Fibroblast of skin of right quadriceps (primary cell): ENCODE data around the gene PDCD6IP.

ENCODE experiments used
- DNase-seq: peaks from one replicate; pipeline ENCODE4 v3.0.0-alpha.2; 2013

PDCD6IP gene

DNA sequence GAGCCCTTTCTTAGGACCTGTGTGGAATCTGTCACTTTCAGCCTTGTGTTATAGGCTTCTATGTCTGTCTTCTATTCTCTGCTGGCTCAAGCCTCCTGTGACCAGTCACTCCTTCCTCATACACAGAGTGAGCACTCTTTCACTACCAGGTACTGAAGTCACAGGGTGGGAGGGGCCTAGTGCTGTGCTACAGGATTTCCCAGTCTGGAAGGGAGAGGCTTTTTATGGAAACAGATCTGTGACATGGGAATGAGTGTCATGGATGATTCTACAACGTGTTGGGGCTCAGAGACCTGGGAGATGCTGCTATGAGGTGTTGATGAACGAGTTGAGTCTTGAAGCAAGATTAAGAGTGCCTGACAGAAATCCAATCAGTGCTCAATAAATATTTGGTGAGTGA is 100.5 kb downstream of the PDCD6IP start:
- DNase-seq: no peak

DNA sequence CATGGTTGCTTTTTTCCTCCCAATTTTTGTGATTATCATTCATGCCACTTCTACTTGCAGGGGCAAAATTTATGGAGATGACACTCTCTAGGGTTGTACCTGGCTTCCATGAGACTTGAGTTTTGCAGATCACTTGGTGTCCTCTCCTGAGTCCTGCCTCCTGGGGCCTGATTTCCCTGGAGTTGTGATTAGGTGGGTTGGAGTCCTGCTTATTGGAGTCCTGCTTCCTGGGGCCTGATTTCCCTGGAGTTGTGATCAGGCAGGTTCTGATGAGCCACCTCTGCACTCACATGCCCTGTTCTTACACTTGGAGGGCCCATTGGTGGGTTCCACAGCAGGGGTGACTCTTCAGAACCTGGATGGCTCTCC is 102.0 kb downstream of the PDCD6IP start:
- DNase-seq: no peak

GRCh38 chr3:33900809-33901505 is 102.5 kb downstream of the PDCD6IP start:
- DNase-seq: peak; percentile 53

DNA sequence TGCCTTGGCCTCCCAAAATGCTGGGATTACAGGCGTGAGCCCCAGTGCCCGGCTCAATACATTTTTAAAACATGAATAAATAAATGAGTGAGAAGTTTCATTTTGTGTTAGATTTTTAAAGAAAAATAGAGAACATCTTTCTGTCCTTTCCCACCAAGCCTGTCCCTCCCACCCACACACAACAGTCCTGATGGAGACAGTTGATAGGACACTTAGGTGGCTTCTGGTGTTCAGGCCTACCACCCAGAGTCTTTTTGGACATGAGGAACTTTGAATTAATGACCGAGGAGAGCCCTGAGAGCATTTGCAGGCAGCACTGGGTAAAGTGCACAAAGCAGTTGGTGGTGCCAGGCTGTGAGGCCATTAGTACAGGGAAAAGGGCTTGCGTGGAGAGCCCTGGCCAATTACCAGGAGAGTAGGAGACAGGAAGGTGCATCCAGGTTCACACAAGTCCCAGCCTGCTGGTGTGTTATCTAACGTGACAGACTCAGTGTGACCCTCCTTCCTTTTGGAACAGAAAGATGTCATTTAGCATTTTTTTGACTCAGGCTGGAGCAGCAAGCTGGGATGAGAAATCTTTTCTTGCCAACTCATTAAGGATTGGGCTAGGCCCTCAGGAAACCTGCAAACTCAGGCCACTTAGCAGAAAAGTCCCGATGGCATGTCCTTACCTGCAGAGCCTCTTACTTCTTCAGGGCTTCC is 103.6 kb downstream of the PDCD6IP start:
- DNase-seq: no peak

GRCh38 chr3:33904730-33905129 is 106.3 kb downstream of the PDCD6IP start:
- DNase-seq: no peak

DNA sequence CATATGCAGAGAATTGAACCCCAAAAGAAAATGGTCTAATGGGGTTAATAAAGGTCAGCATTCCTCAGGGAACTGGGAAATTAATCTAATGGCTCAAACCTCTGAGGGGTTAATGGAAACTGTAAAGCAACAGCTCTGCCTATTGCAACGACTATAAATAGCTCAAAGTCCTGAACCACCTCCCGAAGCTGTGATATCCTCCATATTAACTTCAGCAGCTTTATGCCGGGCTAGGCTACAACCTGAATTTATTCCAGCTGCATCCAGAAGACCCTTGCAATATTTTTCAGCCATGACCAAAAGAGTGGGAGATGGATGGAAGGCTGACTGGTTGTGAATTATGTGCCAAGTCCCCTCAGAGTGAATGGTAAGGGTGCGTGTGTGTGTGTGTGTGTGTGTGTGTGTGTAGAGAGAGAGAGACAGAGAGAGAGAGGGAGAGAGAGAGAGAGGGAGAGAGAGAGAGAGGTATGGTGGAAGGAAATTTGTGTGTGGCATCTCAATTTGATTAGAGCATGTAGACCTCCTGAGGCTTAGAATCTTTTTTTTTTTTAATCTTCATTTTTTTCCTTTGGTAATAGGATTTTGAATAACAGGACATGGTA is 109.9 kb downstream of the PDCD6IP start:
- DNase-seq: no peak

DNA sequence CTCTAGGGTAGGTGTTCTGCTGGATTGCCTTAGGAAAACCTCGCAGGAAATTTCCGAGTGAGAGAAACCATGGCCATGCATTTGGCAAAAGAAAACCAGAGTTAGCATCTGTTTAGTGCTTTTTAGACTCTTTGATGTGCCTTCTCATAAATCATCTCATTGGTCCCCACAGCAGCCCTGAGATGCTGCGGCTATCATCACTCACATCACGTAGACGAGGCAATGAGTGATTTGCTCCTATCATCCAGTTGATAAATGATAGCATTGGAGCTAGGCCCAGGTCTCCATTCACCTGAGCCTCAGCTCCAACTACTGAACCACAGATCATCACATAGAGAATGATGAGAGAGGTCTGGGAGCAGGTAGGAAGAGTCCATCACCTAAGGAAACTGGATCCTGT is 111.1 kb downstream of the PDCD6IP start:
- DNase-seq: no peak

GRCh38 chr3:33910031-33910430 is 111.6 kb downstream of the PDCD6IP start:
- DNase-seq: no peak

DNA sequence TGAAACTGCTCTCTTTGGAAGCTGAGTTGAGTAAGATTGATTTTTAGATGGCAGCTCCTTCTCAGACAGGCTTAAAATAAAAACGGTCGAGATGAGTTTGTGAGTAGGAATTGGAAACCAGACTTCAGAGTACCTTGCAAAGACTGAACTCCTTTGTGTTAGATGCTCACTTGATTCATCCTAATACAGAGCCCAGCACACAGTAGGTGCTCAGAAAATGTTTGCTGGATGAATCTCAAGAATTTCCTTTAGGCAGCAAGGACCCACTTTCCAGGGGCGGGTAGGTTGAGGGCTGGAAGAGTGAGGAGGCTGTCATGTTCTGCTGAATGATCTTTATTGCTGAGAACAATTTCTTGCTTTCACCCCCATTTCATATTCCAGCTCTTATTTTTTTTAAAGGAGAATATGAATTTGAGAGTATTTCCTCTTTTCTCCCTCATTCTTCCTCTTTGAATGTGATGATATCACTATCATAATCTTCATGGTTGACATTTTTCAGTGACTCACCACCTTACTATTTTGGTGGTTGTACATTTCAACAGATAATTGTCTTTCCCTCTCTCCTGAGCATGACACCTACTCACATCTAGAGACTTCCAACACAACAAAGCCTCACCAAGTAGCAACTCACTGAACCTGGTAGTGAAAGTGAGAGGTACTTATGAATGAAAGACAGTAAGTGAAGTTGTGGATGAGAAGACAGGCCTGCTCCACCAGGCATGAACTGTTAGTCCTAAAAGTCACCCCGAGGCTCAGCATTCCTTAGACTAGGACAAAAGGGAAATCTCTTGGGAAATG is 113.3 kb downstream of the PDCD6IP start:
- DNase-seq: peak; percentile 80

GRCh38 chr3:33914212-33914611 is 115.8 kb downstream of the PDCD6IP start:
- DNase-seq: no peak

GRCh38 chr3:33914731-33915379 is 116.4 kb downstream of the PDCD6IP start:
- no peak for DNase-seq

DNA sequence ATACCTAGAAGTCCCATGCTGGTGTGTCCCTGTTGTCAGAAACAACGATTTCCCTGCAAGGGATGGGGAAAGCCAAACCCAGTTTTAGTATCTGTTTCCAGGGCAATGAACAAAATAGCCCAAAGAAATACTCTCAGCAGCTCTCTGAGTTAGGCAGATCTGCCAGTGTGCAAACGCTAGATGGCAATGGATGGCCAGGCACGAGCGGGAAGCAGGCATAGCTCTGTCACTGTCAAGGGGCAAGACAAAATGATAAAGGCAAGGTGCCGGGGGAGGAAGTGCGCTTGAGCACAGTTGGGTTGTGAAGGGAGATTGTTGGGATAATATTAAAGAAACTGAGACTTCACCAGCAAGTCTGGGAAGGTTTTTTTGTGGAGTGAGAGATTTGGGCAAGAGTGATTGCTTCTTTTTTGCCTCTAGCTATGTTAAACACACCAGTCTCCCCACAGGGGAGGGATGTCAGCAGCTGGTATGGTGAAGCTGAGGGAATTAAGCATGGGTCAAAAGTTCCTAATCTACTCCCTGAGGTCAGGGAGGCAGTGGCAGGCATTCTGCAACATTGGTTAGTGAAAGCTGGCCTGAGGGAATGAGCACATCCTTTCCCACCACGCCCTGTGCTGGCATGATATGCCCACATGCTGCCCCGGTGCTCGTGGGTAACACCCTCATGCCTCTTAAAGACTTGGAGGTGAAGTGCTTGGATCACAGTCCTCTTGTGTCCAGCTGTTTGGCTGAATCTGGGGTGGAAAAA is 117.5 kb downstream of the PDCD6IP start:
- DNase-seq: peak; percentile 24

DNA sequence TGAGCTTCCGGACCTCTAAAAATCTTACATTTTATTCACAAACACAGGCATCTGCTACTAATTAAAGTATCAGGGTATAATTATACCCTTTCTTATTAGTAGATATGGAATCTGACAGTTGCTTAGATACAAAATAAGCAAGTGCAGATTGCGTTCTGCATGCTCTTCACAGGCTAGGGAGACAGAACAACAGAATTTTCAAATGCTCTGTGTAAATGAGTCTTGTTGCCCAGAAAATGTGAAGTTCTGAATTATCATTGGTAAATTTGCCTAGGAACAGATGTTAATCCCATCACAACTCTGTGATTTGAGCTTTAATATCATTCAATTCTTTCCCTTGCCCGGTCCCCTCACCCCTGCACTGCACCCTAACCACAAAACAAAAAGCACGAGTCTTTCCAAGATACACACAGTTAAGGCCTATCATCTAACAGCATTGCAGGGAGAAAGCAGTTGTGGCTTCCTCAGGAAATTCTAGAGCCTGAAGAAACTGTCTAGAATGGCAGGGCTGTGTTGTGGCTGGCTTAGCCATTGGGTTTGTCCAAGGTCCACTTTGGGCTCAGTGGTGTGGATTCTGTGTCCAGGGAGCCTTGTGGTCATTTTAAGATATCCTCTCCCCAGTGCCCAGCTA is 119.8 kb downstream of the PDCD6IP start:
- DNase-seq: peak; percentile 24
